ENCODE results near the gene SRRM3. TPM values are rescaled to one million over a fixed set of nuclear protein-coding genes. Genes with fewer than 3 reads are reported as not detected.

SRRM3 gene
- total and polyA plus RNA-seq, 9 of the 15 experiments (the other 6 are each of a cell fraction or from before 2014, with no cell fraction given) = 0.04 to 0.91 (median 0.46) TPM; not detected in 2

DNA sequence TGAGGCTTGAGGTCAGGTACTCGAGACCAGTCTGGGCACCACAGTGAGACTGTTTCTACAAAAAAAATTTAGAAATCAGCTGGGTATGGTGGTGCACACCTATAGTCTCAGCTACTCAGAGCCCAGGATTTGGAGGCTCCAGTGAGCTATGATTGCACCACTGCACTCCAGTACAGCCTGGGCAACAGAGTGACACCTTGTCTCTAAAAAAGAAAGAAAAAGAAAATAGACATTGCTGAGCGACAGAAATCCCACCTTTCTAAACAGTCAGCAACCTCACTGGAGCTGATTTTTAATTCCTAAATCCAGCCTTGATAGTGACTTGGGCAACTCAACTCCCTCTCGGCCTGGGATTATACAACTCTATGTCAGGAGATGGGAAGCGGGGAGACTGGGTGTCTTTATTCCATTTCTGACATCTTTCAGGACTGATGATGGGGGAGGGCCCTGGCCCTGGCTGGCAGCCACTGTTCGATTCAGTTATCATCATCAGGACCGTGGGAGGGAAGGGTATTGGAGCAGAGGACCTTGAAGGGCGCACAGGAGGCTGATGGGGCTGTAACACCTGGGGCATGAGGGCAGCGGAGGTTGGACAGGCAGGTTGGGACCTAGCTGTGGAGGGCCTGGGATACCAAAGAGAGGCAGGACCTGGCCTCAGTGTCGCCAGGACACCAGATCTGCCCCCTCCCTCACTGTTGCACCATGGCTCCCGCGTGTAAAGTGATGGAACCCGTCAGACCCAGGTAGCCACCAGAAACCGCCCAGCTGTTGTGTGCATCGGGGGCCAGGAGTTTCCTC lies 115.5 kb downstream of the SRRM3 start:
- CTCF ChIA-PET (ENCODE audit: low intra/inter-chr PET ratio) = interaction anchor here (0.7 to 1.5 kb wide), 3 partner anchors 23 to 940 kb away, joined by 3 to 5 read pairs (median 3); no protein-coding TSS in a partner anchor
- POLR2A ChIA-PET = interaction anchor here (0.5 to 2.6 kb wide), 15 partner anchors 9 to 1659 kb away, joined by 3 to 11 read pairs (median 3); partner anchors contain the start of genes GTF2I and ZP3
- no TSS peak for BruUV-seq (replicated peaks)
- in situ Hi-C loops (cut with MboI) (no loop called here), intact Hi-C loops (cut with micrococcal nuclease) (no loop called here)
- WGBS (ENCODE audit: insufficient coverage, low coverage, missing lambda C conversion rate) = 24% methylated on average over 14 of the region's 14 CpGs
- Histone ChIP-seq H4K20me1 (replicated peaks; ENCODE audit: control insufficient read depth, insufficient read depth, low read length) (no peaks in the 10 kb centered on the region), H3K9ac (ENCODE audit: insufficient read depth in 1 of 2, low read depth in 2 of 2, low read length in 2 of 2) (peak overlapping the region; percentile 51 to 93), H3K4me1 (replicated peaks in 1 of 2; ENCODE audit: control insufficient read depth in 2 of 2, insufficient read depth in 2 of 2, low read length in 2 of 2) (peaks cover 23 to 35% of the 10 kb centered on the region in 2 experiments; a peak in 4 of 5 replicates), H3K4me2 (ENCODE audit: insufficient read depth, low read length) (peak overlapping the region; percentile 96), H3K27me3 (ENCODE audit: control insufficient read depth in 2 of 2, insufficient read depth in 2 of 2, low read length in 2 of 2) (no peaks in the 10 kb centered on the region), H3K36me3 (ENCODE audit: control insufficient read depth, insufficient read depth, low read length) (peaks cover 3% of the 10 kb centered on the region; the same call in 2 of the 3 replicates), H3K4me3 (peak overlapping the region; percentile 72), H2AFZ (ENCODE audit: low read depth, low read length) (peak overlapping the region; percentile 99), H3K9me3 (replicated peaks; ENCODE audit: control insufficient read depth, insufficient read depth, low read depth, low read length) (no peaks in the 10 kb centered on the region), H3K27ac (ENCODE audit: extremely low read depth, low read depth, low read length) (peak overlapping the region; percentile 64), H3K79me2 (ENCODE audit: control insufficient read depth, insufficient read depth, low read length) (peaks cover 17% of the 10 kb centered on the region), H3K9me1 (ENCODE audit: control insufficient read depth, insufficient read depth, low read length) (no peaks in the 10 kb centered on the region)
- 0 out of 2 replicates have a peak, but pooled peaks have one; percentile 2 for TF ChIP-seq SMAD4 (CRISPR knock-in tag; conservative IDR thresholded peaks at IDR 0.05)
- TF ChIP-seq NFATC3 (IDR thresholded peaks at IDR 0.05) = no peak
- TF ChIP-seq KDM1A (IDR thresholded peaks at IDR 0.05) = 0 out of 4 replicates have a peak, but pooled peaks of 1 of the 2 experiments have one; percentile 43
- peak; percentile 40; the same call in 1 of the 2 replicates for TF ChIP-seq NFIC (IDR thresholded peaks at IDR 0.05)
- no peak for TF ChIP-seq PHB2 (IDR thresholded peaks at IDR 0.05; ENCODE audit: low read depth)
- TF ChIP-seq NR2F6 (CRISPR knock-in tag; IDR thresholded peaks at IDR 0.05) = 0 out of 2 replicates have a peak, but pooled peaks have one; percentile 9
- TF ChIP-seq ZBTB9 (CRISPR knock-in tag; IDR thresholded peaks at IDR 0.05) = 0 out of 2 replicates have a peak, but pooled peaks have one; percentile 48
- TF ChIP-seq CC2D1A (IDR thresholded peaks at IDR 0.05) = 0 out of 2 replicates have a peak, but pooled peaks have one; percentile 5
- TF ChIP-seq TEAD2 (tag; IDR thresholded peaks at IDR 0.05) = no peak
- TF ChIP-seq KDM4B (IDR thresholded peaks at IDR 0.05; ENCODE audit: borderline replicate concordance in 2 of 2, low read depth in 1 of 2) = peak in 1 of 2 experiments; percentile 37; a peak in 1 of 4 replicates
- TF ChIP-seq, protein P1, sequence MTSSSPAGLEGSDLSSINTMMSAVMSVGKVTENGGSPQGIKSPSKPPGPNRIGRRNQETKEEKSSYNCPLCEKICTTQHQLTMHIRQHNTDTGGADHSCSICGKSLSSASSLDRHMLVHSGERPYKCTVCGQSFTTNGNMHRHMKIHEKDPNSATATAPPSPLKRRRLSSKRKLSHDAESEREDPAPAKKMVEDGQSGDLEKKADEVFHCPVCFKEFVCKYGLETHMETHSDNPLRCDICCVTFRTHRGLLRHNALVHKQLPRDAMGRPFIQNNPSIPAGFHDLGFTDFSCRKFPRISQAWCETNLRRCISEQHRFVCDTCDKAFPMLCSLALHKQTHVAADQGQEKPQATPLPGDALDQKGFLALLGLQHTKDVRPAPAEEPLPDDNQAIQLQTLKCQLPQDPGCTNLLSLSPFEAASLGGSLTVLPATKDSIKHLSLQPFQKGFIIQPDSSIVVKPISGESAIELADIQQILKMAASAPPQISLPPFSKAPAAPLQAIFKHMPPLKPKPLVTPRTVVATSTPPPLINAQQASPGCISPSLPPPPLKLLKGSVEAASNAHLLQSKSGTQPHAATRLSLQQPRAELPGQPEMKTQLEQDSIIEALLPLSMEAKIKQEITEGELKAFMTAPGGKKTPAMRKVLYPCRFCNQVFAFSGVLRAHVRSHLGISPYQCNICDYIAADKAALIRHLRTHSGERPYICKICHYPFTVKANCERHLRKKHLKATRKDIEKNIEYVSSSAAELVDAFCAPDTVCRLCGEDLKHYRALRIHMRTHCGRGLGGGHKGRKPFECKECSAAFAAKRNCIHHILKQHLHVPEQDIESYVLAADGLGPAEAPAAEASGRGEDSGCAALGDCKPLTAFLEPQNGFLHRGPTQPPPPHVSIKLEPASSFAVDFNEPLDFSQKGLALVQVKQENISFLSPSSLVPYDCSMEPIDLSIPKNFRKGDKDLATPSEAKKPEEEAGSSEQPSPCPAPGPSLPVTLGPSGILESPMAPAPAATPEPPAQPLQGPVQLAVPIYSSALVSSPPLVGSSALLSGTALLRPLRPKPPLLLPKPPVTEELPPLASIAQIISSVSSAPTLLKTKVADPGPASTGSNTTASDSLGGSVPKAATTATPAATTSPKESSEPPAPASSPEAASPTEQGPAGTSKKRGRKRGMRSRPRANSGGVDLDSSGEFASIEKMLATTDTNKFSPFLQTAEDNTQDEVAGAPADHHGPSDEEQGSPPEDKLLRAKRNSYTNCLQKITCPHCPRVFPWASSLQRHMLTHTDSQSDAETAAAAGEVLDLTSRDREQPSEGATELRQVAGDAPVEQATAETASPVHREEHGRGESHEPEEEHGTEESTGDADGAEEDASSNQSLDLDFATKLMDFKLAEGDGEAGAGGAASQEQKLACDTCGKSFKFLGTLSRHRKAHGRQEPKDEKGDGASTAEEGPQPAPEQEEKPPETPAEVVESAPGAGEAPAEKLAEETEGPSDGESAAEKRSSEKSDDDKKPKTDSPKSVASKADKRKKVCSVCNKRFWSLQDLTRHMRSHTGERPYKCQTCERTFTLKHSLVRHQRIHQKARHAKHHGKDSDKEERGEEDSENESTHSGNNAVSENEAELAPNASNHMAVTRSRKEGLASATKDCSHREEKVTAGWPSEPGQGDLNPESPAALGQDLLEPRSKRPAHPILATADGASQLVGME (CRISPR knock-in tag; IDR thresholded peaks at IDR 0.05) = 0 out of 2 replicates have a peak, but pooled peaks have one; percentile 24
- TF ChIP-seq TFAM (CRISPR knock-in tag; conservative IDR thresholded peaks at IDR 0.05) = no peak
- FAIRE-seq (peak; percentile 32), DNase-seq (ENCODE audit: extremely low read depth in 1 of 4, low spot score in 3 of 4) (peak in 1 of 4 experiments; percentile 47), ATAC-seq (no peak)

Measured in K562 (cell line).